ENCODE results near the gene MORN5.

Gene MORN5

DNA sequence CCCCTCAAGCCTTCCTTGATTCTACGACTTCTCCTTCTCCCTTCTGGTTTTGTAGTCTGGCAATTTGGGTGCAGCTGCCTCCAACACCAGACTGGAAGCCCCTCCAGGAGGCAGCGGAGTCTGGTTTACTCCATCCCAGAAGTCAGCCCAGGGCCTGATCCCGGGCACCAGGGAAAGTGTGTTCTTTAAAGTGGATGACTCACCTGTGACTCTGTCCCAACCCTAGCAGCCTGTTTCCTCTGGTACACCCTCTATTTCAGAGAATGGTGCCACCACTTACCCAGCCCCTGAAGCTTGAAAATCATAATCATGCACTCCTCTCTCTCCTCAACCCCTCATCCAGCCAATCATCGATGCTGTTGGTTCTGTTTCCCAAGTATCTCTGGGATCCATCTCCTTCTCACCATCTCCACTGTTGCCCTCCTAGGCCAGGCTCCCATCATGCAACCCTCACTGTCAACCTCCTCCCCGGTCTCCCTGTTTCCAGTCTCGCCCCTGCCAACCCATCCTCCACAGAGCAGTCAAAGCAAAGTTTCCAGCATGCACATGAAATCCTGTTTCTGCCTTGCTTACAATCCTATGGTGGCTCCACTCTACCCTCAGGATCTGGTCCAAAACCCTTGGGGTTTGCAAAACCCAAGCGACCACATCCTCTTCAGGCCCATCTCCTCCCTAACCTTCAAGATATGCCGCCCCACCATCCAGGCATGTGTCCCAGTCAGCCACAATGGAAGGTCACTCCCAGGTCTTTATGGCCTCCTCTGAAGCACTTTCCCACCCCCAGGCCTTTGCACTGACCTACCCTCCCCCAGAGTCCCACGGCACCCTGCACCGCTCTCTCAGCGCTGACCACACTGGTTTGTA is 58.6 kb downstream of the MORN5 start:
- DNase-seq = no peak

DNA sequence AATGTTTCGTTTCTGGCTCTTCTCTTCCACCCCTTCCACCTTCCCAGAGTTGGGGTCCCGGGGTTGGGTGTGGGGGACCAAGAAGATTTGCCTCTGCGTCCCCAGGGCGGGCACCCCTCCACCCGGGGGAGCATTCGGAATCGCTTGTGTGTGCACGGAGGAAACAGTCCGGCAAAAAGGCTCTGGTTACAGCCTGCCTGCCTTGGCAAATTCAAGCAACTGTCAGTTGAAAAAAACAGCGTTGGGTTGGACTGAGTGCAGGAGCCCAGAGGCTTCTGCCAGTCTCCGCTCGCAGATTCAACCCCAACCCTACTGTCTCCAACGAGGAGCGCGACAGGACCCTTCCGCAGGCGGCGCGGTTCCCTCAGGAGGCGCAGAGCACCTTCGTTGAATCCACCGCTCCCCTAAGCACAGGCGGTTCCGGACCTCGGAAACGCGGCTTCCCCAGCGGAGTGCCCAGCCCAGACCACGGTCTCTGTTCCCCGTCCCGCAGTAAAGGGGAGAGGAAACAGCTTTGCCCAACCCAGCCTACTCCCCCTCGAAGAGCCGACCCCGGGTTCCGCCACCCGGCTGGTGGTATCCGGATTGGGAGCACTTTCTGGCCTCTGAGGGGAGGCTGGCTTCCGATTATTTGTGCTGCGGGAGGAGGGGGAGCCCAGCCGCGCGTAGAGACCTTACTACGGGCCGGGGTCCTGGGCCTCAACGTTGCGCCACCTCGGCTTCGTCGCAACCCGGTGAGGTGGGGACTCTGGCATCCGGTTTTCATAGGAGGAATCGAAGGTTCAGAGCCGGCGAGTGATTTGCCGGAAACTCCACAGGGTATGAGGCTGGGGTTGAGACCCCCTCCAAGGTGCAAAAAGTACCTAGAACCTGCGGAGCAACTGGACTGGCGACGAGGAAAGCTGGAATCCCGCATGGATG is 59.5 kb downstream of the MORN5 start:
- no peak for DNase-seq

DNA sequence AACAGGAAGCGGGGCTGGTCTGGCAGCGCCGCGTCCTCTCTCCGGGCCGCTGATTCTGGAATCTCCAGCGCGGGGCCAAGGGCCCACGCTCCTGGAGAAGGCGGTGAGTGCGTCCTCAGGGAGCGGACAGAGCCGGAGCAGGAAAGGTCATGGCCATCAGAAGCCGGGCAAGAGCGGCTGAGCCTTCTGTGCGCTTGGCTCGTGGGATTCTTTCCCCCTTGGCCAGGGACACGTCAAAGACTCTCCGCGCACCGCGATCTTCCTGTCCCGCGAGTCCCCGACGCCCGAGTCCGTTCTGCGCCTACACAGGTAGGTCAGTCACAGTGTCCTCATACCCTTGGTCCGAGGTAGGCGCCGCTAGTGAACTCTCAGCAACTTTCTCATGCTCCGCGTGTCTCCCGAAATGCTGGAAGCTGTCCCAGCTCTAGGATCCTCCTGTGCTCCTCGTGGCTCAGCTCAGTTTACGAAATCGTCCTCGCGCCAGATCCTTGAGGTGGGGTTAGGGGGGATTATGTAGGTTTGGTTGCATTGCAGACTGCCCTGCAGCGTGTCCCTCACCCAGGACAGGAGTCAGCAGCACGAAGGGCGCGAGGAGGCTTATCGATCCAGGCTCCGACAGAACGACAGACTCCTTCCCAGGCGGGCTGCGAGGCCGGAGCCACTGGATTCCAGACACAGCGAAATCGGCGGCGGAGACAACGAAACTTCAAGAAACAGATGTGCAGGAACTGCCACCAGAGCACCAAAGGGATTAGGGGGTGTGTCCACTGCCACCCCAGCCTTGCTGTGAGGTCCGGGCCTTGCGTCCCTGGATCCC is 60.4 kb downstream of the MORN5 start:
- no peak for DNase-seq

DNA sequence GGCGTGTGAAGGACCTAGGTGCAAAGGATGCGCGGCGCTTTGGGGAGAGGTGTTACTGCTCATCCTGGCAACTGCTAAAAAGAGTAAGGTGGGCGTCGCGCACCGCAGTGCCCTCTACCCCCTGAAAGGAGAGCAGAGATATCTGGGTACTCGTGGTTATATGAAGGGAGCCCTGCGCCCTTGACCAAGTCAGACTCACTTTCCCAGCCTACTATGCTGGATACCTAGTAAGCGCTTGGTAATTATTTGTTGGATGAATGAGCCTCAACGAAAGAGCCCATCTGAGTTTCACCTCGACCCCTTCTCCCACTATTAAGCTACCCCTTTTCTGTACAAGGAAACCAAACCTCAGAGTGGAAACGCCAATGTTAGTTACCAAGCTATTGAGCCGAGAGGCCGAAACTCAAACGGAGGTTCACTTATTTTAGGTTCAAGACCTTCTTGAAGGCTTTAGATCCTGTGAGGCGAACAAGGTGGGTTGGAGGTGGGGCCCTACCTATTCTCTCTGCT is 61.0 kb downstream of the MORN5 start:
- no peak for DNase-seq

DNA sequence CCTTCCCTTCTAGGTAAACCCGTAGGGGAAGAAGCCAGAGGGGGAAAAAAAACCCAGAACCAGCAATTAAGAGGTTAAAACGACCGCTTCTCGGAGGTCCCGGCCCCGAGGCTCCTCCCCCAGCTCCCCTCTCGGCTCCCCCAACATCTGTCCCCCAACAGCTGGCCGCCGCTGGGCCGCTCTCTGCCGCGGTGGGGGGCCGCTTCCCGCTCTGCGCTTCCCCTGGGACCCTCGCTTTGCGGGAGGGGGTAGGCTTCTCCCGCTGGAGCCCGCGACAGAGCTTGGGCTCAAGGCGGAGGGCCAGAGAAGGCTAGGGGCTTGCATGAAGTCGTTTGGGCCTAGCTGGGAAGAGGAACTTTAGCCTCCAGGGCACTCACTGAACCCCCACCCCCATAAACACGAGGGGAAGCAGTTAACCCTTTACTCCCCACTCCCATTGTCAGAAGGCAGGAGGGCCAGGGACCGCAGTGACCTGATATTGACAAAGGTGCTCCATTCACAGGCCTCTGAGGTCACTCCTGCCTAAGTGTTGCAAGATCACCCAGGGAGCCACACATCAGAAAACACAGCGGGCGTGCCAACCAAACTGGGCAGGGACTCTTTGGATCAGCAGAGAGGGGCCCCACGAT is 61.6 kb downstream of the MORN5 start:
- DNase-seq = no peak

DNA sequence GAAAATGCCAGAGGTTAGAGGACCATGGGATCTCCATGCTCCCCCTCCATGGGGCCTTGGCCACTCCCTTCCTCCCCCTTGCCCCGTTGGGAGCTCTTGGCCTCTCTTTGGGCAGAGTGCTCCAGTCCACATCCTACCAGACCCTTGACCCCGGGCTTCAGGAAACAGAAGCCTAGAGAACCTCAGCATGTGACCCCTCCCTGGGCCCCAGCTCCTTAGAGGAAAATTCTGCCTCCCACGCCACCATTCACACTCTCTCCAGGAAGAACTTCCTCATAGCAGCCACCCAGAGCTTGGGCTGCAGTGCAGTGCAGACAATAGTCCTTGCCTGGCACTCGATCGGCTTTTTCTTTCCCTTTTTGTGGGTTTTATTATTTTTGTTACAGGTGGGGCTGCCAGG is 63.1 kb downstream of the MORN5 start:
- DNase-seq = no peak

DNA sequence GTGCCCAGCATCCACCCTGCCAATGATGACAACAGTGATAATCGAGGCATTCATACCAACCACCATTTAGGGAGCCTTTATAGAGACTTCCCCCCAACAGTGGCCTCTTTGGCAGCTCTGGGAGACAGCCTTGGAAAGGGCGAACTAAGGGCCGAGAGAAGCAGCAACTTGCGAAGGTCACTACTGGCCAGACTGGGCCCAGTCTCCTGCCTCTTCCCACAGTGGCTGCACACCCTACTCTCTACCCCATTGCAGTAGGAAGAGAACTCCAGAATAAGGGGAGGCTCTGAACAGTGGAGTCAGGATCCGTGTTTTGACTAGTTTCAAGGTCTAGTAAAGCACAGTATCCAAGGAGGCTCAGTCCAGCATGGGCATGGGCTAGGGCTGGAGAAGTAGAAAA is 63.7 kb downstream of the MORN5 start:
- no peak for DNase-seq

DNA sequence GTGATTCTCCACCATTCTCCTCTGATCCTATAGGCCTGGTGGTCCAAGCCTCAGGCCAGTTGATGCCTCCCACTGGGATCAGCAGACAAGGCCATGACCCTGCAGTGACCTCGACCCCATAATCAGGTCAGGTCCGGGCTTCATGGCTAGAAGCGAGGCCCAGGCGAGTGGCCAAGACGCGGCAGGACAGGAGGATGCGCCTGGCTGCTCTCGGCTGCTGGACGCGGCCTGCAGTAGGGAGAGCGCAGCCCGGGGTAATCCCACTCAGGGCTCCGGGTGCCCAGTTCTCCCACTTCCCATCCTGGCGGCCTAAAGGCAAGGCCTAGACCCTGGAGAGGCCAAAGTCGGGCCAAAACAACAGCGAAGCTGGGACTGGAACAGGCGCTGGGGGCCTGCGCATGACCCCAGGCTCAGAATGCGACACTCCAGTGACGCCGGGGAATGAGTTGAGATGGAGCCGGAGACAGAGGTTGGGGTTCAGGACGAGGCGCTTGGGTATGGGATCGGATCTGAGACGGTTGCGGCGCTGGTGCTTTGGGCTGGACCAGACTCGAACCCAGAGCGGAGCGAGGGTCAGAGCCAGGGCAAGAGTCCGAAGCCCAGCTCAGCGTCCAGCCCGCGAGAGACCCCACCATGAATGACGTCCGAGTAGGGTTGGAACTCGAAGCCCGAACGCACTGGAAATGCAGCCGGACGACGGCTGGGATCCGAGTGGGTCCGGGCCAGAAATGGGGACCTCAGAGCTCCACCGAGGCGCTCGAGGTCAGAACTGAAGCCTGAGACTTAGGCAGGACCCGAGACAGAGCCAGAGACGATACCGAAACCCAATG is 65.8 kb downstream of the MORN5 start:
- no peak for DNase-seq

DNA sequence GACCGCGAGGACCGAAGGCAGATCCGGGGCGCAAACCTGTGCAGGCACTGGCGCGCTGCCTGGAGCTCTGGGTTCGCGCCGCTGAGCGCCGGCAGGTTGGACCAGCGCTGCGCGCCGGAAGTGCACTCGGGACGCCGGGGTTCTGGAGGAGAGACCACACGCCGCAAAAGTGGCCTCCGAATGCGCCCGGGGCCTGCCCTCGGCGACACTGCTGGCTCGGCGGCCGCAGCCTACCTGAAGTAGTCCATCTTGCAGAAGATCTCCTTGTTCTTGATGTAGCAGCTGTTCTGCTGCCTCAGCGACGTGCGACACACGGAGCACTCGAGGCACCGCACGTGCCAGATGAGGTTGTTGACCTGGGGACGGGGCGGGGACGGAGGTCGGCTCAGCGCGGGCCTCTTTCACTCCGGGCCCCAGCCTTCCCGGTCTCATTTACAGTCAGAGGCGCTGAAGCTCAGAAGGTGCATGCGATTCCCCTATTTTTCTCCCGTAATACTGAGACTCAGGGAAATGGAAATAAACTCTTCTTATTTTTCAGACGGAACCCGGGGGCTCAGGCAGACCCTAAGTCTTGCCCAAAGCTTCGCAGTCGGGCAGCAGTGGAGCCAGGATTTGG is 66.5 kb downstream of the MORN5 start:
- no peak for DNase-seq

DNA sequence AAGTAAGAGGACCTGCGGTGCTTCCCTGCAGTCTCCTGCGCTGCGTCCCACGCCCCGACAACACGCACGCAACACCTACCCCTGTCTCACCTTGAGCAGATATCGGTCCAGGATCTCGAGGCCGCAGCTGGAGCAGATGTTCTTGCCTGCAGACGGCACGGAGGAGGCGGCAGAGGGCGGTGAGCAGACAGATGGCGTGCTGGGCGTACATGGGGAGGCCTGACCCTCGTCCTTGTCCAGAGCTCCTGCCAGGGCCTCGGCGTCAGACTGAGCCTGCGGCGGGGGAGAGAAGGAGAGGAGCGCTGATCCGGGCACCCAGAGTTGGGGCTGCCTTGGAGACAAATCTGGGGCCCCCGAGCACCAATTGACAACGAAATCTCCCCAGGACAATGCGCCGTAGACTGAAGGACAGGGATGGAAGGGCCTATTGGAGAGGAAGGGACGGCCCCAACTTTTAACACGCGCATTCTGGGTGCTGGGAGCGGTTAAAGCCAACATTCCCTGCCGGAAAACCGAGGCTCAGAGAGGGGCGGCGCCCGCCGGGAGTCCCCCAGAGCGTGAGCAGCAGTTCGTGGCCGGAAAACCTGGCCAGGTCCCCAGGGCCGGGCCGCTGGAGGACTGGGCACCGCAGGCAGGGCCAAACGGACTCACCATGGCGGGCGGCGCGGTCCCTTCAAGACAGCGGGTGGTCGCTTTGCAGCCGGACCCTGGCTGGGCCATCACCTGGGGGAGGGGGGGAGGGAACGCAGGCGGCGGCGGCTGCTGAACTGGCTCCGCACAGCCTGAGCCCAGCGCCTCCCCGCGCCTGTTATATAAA is 67.3 kb downstream of the MORN5 start:
- no peak for DNase-seq

DNA sequence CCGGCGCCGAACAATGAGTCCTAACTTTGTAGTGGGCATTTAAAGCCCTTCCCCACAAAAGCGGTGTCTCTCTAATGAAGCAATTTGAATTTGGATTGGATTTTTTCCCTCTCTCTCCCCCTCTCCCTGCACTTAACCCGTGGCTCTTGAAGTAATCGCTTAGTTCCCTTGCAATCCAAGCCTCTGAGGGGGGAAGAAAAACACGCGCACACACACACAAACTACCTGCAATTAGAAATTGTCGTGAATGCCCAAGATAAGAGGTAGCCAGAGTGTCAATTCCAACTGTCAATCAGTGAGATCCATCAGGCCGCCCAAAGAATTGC is 67.8 kb downstream of the MORN5 start:
- DNase-seq = peak; percentile 53

DNA sequence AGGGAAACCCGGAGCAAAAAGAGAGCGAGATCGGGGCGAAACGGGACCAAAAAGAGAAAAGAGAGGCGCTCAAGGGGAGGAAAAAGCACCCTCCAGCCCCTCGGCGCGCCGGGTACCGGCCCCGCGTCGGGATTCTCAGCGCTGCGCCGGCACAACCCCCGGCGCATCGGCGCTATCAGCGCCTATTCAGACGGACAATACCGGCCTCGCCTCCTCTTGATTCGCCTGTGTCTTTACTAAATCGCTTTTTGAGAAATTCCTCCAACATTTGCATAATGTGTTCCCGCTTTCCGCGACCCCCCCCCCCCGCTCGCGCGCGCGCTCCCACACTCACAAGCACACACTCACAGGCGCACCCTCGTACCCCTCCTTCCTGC is 68.5 kb downstream of the MORN5 start:
- DNase-seq = no peak

DNA sequence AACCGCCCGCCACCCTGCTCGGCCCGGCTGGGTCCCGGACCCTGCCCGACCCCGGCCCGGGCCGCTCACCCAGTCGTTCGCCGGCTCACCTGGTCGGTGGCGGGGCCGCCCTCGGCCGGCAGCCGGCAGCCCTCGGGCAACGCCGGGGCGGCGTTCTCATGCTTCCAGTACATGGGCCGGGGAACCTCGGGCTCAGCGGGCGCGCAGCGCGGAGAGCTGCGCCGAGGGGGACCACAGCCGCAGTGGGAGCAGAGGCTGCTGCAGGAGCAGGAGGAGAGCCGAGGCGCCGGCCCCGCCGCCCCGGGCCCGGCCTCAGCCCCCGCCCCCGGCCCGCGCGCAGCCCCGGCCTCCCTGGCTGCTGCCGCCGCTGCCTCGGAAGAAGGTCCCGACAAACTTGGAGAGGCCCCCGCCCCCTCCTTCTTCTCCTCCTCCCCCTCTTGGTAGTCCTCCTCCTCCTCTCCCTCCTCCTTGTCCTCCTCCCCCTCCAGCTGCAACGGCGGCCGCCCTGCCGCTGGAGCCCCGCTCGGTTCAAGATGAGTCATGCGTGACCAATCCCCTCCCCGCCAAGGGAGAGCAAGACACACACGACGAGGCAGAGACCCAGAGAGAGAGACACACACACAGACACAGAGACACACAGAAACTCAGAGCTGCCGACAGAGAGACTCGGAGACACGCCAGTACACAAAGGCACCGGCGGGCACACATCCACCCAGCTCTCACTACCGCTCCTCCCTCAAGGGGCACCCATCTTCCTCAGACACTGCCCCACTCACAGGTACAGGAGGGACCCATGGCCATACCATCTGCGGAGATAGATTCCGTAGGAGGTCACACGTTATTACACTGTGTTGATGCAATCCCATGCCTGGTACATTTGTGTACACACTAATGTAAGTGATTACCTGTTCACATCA is 69.1 kb downstream of the MORN5 start, which contains the start of gene LHX6:
Gene LHX6, minus strand, starts transcription at position 390 of the 917 bp plus-strand sequence. Its CDS starts 217 bp downstream, at position 173.
- DNase-seq = peak; percentile 31

DNA sequence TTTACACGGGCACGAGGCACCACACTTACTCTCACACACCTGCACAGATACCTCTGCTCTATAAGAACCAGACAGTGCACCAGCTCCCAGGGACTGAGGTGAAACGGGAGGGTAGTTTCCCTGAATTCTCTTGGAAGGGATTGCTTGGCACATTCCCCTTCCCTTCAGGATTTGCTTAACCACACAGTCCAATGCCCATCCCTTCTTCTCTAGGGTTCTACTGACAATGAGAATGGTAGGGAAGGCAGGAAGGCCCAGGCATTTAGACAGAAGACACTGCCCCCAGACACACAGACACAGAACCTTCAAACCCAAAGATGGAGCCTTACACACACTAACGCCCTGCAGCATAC is 69.8 kb downstream of the MORN5 start:
- DNase-seq = no peak

DNA sequence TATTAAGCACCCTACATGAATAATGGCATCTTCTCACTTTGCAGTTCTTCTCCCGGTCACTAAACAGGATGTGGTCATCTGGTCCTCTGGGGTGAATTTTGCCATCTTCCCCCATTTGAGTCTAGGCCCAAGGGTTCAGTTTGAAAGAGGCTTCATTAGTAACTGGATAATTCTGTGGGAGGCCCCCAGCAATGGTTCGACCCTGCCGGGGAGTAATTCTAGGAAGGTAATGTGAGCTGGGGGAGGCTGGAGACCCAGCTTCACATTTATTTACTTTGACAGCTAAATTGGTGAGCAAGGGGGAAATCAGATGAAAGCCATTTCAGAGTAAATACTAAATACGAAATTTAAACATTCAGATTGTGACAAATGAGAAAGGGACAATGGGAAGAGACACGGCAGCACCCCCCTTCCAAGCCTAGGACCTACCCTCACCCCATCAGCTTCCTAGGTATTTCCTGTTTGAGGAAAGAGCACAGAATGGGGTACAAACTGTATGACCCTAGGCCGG is 73.1 kb downstream of the MORN5 start:
- no peak for DNase-seq

DNA sequence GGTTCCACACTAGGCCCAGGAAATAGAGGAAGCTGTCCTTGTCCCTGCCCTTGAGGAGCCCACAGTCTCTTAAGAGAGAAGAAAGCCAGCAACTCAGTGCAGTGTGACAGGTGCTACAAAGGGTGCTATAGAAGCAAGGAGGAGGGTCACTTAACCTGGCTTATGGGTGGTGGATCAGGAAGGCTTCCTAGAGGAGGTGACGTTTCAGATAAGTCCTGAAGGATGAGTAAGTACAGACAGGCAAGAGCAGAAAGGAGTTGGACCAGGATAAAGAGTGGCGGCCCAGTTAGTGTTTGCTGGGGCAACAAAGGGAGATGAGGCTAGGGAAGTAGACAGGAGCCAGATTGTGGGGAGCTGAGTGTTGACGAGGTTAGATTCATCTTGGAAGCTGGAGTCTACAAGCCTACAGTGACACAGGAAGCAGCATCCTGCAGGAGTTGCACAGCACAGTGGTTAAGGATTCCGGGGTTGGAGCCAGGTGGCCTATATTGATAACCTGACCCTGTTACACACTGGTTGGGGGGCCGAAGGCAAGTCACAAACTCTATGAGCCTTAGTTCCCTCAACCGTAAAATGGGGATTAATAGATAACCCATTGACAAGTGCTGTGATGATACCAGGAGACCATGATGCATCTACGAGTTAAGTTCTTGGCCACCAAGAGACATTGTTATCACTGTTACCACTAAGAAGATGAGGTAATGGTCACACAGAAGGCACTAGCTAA is 74.5 kb downstream of the MORN5 start:
- no peak for DNase-seq

DNA sequence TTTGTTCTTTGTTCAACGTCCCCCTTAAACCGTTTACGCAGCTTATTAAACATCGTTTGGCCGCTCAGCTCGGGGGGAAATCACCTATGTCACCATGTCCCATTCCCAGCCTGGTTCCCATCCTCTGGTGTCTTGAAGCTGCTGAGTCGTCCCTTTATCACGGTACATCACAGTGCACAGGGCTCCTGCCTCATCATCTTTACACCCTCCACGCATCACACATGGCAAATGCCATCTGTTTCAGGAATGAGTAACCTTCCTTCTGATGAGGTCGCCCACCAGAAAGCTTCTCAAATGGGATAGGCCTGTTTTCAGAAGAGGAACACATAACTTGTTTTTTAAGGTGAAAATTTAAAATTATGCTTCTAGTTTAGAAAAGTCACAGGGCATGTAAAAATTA is 77.0 kb downstream of the MORN5 start:
- DNase-seq = no peak

DNA sequence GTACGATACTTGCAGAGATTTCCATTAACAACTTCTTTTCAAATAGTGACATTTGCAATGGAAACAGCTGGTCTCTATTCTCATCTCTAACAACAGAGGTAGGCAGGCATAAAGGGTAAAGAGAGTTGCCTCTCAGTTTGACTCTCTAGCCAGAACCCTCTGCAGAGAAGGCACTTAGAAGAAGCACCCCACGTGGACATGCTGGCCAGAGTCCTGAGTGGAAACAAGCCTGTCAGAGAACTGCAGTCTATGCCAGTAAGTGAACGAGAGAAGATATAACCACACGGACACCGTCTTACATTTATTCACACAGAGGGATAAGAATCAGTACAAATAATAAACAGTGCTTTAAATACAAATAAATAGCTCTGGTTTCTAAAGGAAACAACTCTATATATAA is 80.0 kb downstream of the MORN5 start:
- DNase-seq = no peak
